ENCODE measurements around the gene SCLY. TPM values are rescaled to one million over a fixed set of nuclear protein-coding genes. Genes with fewer than 3 reads are reported as not detected.

Gene SCLY
- total and polyA plus RNA-seq, 2 of the 8 experiments (the other 6 are each of a cell fraction or from before 2014, with no cell fraction given) = 79.0 to 79.5 TPM

- TF ChIP-seq EZH2 (IDR thresholded peaks at IDR 0.05; ENCODE audit: low read depth, low read length, severe bottlenecking) = no peak
These were observed 68.6 kb downstream of the SCLY start (continued) for GRCh38 chr2:238129166-238130010.
